Coronary artery (tissue), 2 donors: Measurements from ENCODE around the gene ECHDC3.

ENCODE experiments used
- DNase-seq: peaks from one replicate; pipeline ENCODE4 v3.0.0-alpha.2; 2017; ENCODE audit warnings: low spot score
- H3K27ac ChIP-seq, 2 donors: fragments of 200-600 bp; sonication (generic); one replicate each; pipeline ENCODE4 v1.5.1; 2016 to 2019
- H3K4me3 ChIP-seq: fragments of 200-600 bp; sonication (generic); 2 replicates; pipeline ENCODE4 v1.5.1; 2016; ENCODE audit warnings: mild to moderate bottlenecking, moderate library complexity
- CTCF ChIP-seq: fragments of 200-600 bp; sonication (generic); IDR thresholded peaks from one replicate; pipeline ENCODE4 v1.5.1; 2019; ENCODE audit warnings: antibody characterized with exemption

Gene ECHDC3

GRCh38 chr10:11757821-11758463 lies 15.8 kb downstream of the ECHDC3 start:
- H3K27ac ChIP-seq = peak overlapping the region; percentile 43 to 76
- peak; percentile 75 for TF ChIP-seq CTCF

GRCh38 chr10:11758527-11759236 lies 16.5 kb downstream of the ECHDC3 start:
- no peak for TF ChIP-seq CTCF
- no peak for DNase-seq
- peak overlapping the region; percentile 43 to 76 for H3K27ac ChIP-seq
- H3K4me3 ChIP-seq = no peak overlapping the region

More at GRCh38 chr10:11757821-11758463, 15.8 kb downstream of the ECHDC3 start:
- peak; percentile 88 for DNase-seq
- H3K4me3 ChIP-seq = no peak overlapping the region

GRCh38 chr10:11759347-11759746 lies 17.2 kb downstream of the ECHDC3 start:
- no peak for DNase-seq
- H3K27ac ChIP-seq = no peak overlapping the region

GRCh38 chr10:11760151-11760550 lies 18.0 kb downstream of the ECHDC3 start:
- DNase-seq = no peak
- no peak overlapping the region for H3K27ac ChIP-seq
- no peak for TF ChIP-seq CTCF
- H3K4me3 ChIP-seq = no peak overlapping the region

More at GRCh38 chr10:11759347-11759746, 17.2 kb downstream of the ECHDC3 start:
- TF ChIP-seq CTCF = no peak
- no peak overlapping the region for H3K4me3 ChIP-seq

- no peak for TF ChIP-seq CTCF
- no peak overlapping the region for H3K4me3 ChIP-seq
- no peak for DNase-seq
- H3K27ac ChIP-seq = no peak overlapping the region
Observed at GRCh38 chr10:11760861-11761260, 18.7 kb downstream of the ECHDC3 start.

- DNase-seq = no peak
- no peak overlapping the region for H3K27ac ChIP-seq
- H3K4me3 ChIP-seq = no peak overlapping the region
- no peak for TF ChIP-seq CTCF
Observed at GRCh38 chr10:11761431-11761830, 19.2 kb downstream of the ECHDC3 start.
